Ovary (tissue), 9 donors: Measurements from ENCODE around the gene FTO. TPM values are rescaled to one million over a fixed set of nuclear protein-coding genes. Genes with fewer than 3 reads are reported as not detected.
"Not testable (repeated sequence)": the region's sequence is repeated elsewhere in the genome, so short reads cannot be mapped to it uniquely, and the experiment has no call there.

ENCODE experiments used
- DNase-seq, 5 donors: peaks; one replicate each; pipeline ENCODE4 v3.0.0-alpha.2; 2019 to 2020
- H3K27ac ChIP-seq, 2 donors: fragments of 200-600 bp; one replicate each; pipeline versions ENCODE4 v1.5.1 to v1.8.0; 2019 to 2022
- H3K27me3 ChIP-seq: fragments of 200-600 bp; one replicate; pipeline ENCODE4 v1.8.0; 2022
- H3K36me3 ChIP-seq: fragments of 200-600 bp; sonication (generic); one replicate; pipeline ENCODE4 v1.5.1; 2019
- H3K4me1 ChIP-seq: one replicate; pipeline ENCODE4 v1.8.1; 2013; ENCODE audit warnings: mild to moderate bottlenecking, moderate library complexity; ENCODE audit not compliant: insufficient read depth
- H3K4me3 ChIP-seq: fragments of 200-600 bp; sonication (generic); one replicate; pipeline ENCODE4 v1.5.1; 2017
- H3K9me3 ChIP-seq, 2 donors: fragments of 200-600 bp in 1 of 2; sonication (generic) in 1 of 2; one replicate each; pipeline versions ENCODE4 v1.5.1 to v1.8.1; 2013 to 2019; ENCODE audit warnings: mild to moderate bottlenecking in 1 of 2, moderate library complexity in 1 of 2
- CTCF ChIP-seq, 3 donors: fragments of 450-650 bp in 2 of 3; fragments of 200-600 bp in 1 of 3; IDR thresholded peaks; one replicate each; pipeline versions ENCODE4 v1.5.1 to v1.8.0; 2016 to 2022; ENCODE audit warnings: antibody characterized with exemption in 3 of 3, mild to moderate bottlenecking in 1 of 3
- EP300 ChIP-seq: sonication (generic); formaldehyde crosslinking; IDR thresholded peaks from one replicate; pipeline ENCODE4 v1.6.1; 2017; ENCODE audit warnings: antibody characterized with exemption
- POLR2A ChIP-seq: fragments of 450-650 bp; IDR thresholded peaks from one replicate; pipeline ENCODE4 v1.6.1; 2017; ENCODE audit warnings: antibody characterized with exemption, mild to moderate bottlenecking, moderate library complexity
- WGBS, 3 donors: extraction: QIAGEN DNeasy Blood & Tissue Kit in 1 of 3; methylation state at CpG; one replicate each; pipeline versions ENCODE4 v1.1.5 to v1.1.7; 2013 to 2017; 5-methylcytosine and 5-hydroxymethylcytosine counted together
- intact Hi-C, 4 donors: fragments of 100-400 bp; cut with DNase I; formaldehyde crosslinking; loops; one replicate each; pipeline versions ENCODE4 v1.11.0 to v1.15.1; 2022 to 2023
- polyA plus RNA-seq, 2 donors: library from polyadenylated mRNA; stranded (reverse); fragments of 200-250 nt in 1 of 2; fragments of 350-450 nt in 1 of 2; fragmentation: Illumina TruSeq in 1 of 2; extraction: RNeasy Lipid Tissue Mini Kit (QIAGEN cat#74804) in 1 of 2; gene quantifications; one replicate each; pipeline ENCODE4 v1.2.3, GENCODE V29; 2013 to 2014
- total RNA-seq, 7 donors: library from RNA; depleted of rRNA in 2 of 7; stranded (reverse); fragments of >200 nt in 2 of 7; fragmentation: NEBNext Ultra II Directional in 3 of 7; extraction: Animal tissue kit (Norgen Biotek cat#: 25700) in 3 of 7; gene quantifications; one replicate each; pipeline versions ENCODE4 v1.1.0 to v1.2.4, GENCODE V29; 2016 to 2023
- donor health status: DM: no; HTN: no; CAD: no; lungs with moderate emphysema.
- donor health status: DM: no; HTN: no; CAD: no.
- donor health status: Bipolar disorder and iron deficiency.
- donor health status: DM: yes; HTN: yes; CAD: no.
- donor health status: DM: no; HTN: no; CAD: no.
- donor health status: DM: yes; HTN: yes; CAD: no.

The FTO gene
- total and polyA plus RNA-seq, 9 donors, result 43.6 to 128 (median 91.4) TPM

- H3K4me1 ChIP-seq, result no peaks in the 10 kb centered on the region
- 92 to 98% (median 97%) methylated on average over 3 of the region's 3 CpGs for WGBS, 3 donors
- TF ChIP-seq POLR2A (no peak), CTCF (IDR thresholded peaks at IDR 0.05) (no peak), EP300 (no peak)
- no peaks in the 10 kb centered on the region for H3K9me3 ChIP-seq
- H3K27ac ChIP-seq, result no peak overlapping the region
- no peaks in the 10 kb centered on the region for H3K27me3 ChIP-seq
- intact Hi-C loops, result no loop called here
- no peak for DNase-seq
- no peak overlapping the region for H3K4me3 ChIP-seq
- no peaks in the 10 kb centered on the region for H3K36me3 ChIP-seq
Observed at GRCh38 chr16:53689636-53690035, 14.3 kb upstream of the FTO start.

GRCh38 chr16:53690771-53691170 is 13.2 kb upstream of the FTO start:
- intact Hi-C loops, result no loop called here
- no peak overlapping the region for H3K27ac ChIP-seq
- no peaks in the 10 kb centered on the region for H3K36me3 ChIP-seq
- H3K27me3 ChIP-seq, result no peaks in the 10 kb centered on the region
- H3K9me3 ChIP-seq, result no peaks in the 10 kb centered on the region
- no peaks in the 10 kb centered on the region for H3K4me1 ChIP-seq
- no peak overlapping the region for H3K4me3 ChIP-seq
- WGBS, 3 donors, result 49 to 68% (median 66%) methylated on average over 2 of the region's 2 CpGs
- TF ChIP-seq EP300 (no peak), CTCF (IDR thresholded peaks at IDR 0.05) (no peak), POLR2A (no peak)
- no peak for DNase-seq

GRCh38 chr16:53692146-53692545 is 11.8 kb upstream of the FTO start:
- TF ChIP-seq POLR2A (no peak), EP300 (no peak), CTCF (IDR thresholded peaks at IDR 0.05) (no peak)
- intact Hi-C loops, result no loop called here
- WGBS, 3 donors, result 95 to 98% (median 97%) methylated on average over 5 of the region's 5 CpGs
- Histone ChIP-seq H3K27ac (no peak overlapping the region), H3K4me3 (no peak overlapping the region), H3K36me3 (no peaks in the 10 kb centered on the region), H3K4me1 (no peaks in the 10 kb centered on the region), H3K27me3 (no peaks in the 10 kb centered on the region), H3K9me3 (no peaks in the 10 kb centered on the region)
- DNase-seq, result no peak

GRCh38 chr16:53693320-53693719 is 10.6 kb upstream of the FTO start:
- no peaks in the 10 kb centered on the region for H3K9me3 ChIP-seq
- H3K27me3 ChIP-seq, result no peaks in the 10 kb centered on the region
- no peak overlapping the region for H3K27ac ChIP-seq
- H3K4me1 ChIP-seq, result no peaks in the 10 kb centered on the region
- H3K4me3 ChIP-seq, result no peak overlapping the region
- no peak for DNase-seq
- H3K36me3 ChIP-seq, result no peaks in the 10 kb centered on the region
- intact Hi-C loops, result no loop called here
- TF ChIP-seq POLR2A, result no peak
- TF ChIP-seq EP300, result no peak
- TF ChIP-seq CTCF (IDR thresholded peaks at IDR 0.05), result no peak
- 87 to 90% (median 89%) methylated on average over 5 of the region's 5 CpGs for WGBS, 3 donors

- DNase-seq, result no peak
- 76 to 86% (median 82%) methylated on average over 1 of the region's 1 CpG for WGBS, 3 donors
- intact Hi-C loops, result no loop called here
- Histone ChIP-seq H3K27me3 (no peaks in the 10 kb centered on the region), H3K36me3 (no peaks in the 10 kb centered on the region), H3K4me3 (no peak overlapping the region), H3K9me3 (no peaks in the 10 kb centered on the region), H3K27ac (no peak overlapping the region), H3K4me1 (no peaks in the 10 kb centered on the region)
- no peak for TF ChIP-seq POLR2A
- no peak for TF ChIP-seq CTCF (IDR thresholded peaks at IDR 0.05)
- TF ChIP-seq EP300, result no peak
Observed at GRCh38 chr16:53695070-53695469, 8.9 kb upstream of the FTO start.

GRCh38 chr16:53698271-53698670 is 5.7 kb upstream of the FTO start:
- DNase-seq, H3K27ac ChIP-seq, H3K4me1 ChIP-seq, H3K9me3 ChIP-seq, H3K4me3 ChIP-seq, H3K36me3 ChIP-seq, intact Hi-C loops, H3K27me3 ChIP-seq: not testable (repeated sequence)
- 95 to 97% methylated on average over 4 to 27 of the region's 31 CpGs; no CpG with 5 or more reads in 1 of the 3 donors for WGBS, 3 donors
